ENCODE measurements around the gene ACP3.

- TF ChIP-seq EZH2 (IDR thresholded peaks at IDR 0.05; ENCODE audit: borderline replicate concordance, low read length), result no peak
- TF ChIP-seq, protein P1, sequence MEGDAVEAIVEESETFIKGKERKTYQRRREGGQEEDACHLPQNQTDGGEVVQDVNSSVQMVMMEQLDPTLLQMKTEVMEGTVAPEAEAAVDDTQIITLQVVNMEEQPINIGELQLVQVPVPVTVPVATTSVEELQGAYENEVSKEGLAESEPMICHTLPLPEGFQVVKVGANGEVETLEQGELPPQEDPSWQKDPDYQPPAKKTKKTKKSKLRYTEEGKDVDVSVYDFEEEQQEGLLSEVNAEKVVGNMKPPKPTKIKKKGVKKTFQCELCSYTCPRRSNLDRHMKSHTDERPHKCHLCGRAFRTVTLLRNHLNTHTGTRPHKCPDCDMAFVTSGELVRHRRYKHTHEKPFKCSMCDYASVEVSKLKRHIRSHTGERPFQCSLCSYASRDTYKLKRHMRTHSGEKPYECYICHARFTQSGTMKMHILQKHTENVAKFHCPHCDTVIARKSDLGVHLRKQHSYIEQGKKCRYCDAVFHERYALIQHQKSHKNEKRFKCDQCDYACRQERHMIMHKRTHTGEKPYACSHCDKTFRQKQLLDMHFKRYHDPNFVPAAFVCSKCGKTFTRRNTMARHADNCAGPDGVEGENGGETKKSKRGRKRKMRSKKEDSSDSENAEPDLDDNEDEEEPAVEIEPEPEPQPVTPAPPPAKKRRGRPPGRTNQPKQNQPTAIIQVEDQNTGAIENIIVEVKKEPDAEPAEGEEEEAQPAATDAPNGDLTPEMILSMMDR (IDR thresholded peaks at IDR 0.05; ENCODE audit: low read length), result peak; percentile 40; the same call in 1 of the 2 replicates
Measured at GRCh38 chr3:132284781-132285619, 32.2 kb upstream of the ACP3 start.
